Fibroblast of lung (primary cell): ENCODE measurements around the gene PLCXD3.

Experiments
- CTCF ChIP-seq, 2 donors: IDR thresholded peaks in 1 of 2; conservative IDR thresholded peaks in 1 of 2; 1 replicate in 1 of 2; 2 replicates in 1 of 2; pipeline ENCODE4 v1.5.1; 2011 to 2012; ENCODE audit warnings: low read length in 2 of 2, control low read depth in 1 of 2, inconsistent platforms in 1 of 2, low read depth in 1 of 2, mild to moderate bottlenecking in 1 of 2
- EZH2 ChIP-seq: IDR thresholded peaks from 2 replicates; pipeline ENCODE4 v1.5.1; 2012; ENCODE audit warnings: low read length, control low read depth, mild to moderate bottlenecking; ENCODE audit errors: missing control alignments

GRCh38 chr5:41507501-41507900, 2.9 kb downstream of the PLCXD3 start:
- TF ChIP-seq CTCF (conservative IDR thresholded peaks at IDR 0.05 in 1 of 2, IDR thresholded peaks at IDR 0.05 in 1 of 2; ENCODE audit: low read depth in 1 of 2, low read length in 2 of 2) (no peak), EZH2 (no peak)
